OCI-LY1 (cell line): Measurements from ENCODE around the gene RBM20.

Source experiments
- CTCF ChIP-seq: fragments of 200-600 bp; sonication (generic), shearing (Covaris generic); IDR thresholded peaks from 2 replicates; pipeline ENCODE4 v1.5.1; 2017; ENCODE audit warnings: mild to moderate bottlenecking, antibody characterized with exemption, low read length, moderate library complexity, mixed read lengths
- EZH2 ChIP-seq: fragments of 200-600 bp; sonication (generic), shearing (Covaris generic); IDR thresholded peaks from 2 replicates; pipeline ENCODE4 v1.8.0; 2017; ENCODE audit warnings: borderline replicate concordance, mixed run types, mild to moderate bottlenecking, antibody characterized with exemption, low read length, moderate library complexity, mixed read lengths

GRCh38 chr10:110834629-110835301 lies 190.6 kb downstream of the RBM20 start:
- no peak; the same call in 1 of the 2 replicates for TF ChIP-seq CTCF
- no peak for TF ChIP-seq EZH2
